Left kidney (tissue), 8 donors: ENCODE results near the gene MRPL2. TPM values are rescaled to one million over a fixed set of nuclear protein-coding genes. Genes with fewer than 3 reads are reported as not detected.
A peak's percentile ranks its signal among the peaks of the same experiment; 100 is the strongest.

ENCODE experiments used
- DNase-seq: peaks from one replicate; pipeline ENCODE4 v3.0.0-alpha.2; 2013
- long read RNA-seq, 8 donors: transcript quantifications; one replicate each; lab custom pipeline, GENCODE V29; 2026
- polyA plus RNA-seq: library from polyadenylated mRNA; unstranded; fragments of 120-200 nt; gene quantifications from one replicate; pipeline ENCODE4 v1.2.1, GENCODE V29; 2013; ENCODE audit not compliant: insufficient read length

MRPL2 gene
- 53.2 TPM for polyA plus RNA-seq
- long read RNA-seq, donor 1, transcript MRPL2-202 (7 exons, 1,588 nt) = minor isoform, 7 of 34 reads
- long read RNA-seq, donor 1, transcript MRPL2-203 (2 exons, 689 nt) = major isoform, 12 of 34 reads
- long read RNA-seq, donor 1, partial matches to known transcripts = 5 of 34 reads
- long read RNA-seq, donor 1, other reads (novel, unspliced or antisense) = 0 of 34 reads
- long read RNA-seq, donor 2, transcript MRPL2-208 (3 exons, 570 nt) = major isoform, 5 of 32 reads
- long read RNA-seq, donor 2, transcript MRPL2-202 (7 exons, 1,588 nt) = major isoform, 5 of 32 reads
- long read RNA-seq, donor 2, partial matches to known transcripts = 12 of 32 reads
- long read RNA-seq, donor 2, other reads (novel, unspliced or antisense) = 0 of 32 reads
- long read RNA-seq, donor 3, transcript MRPL2-202 (7 exons, 1,588 nt) = major isoform, 8 of 31 reads
- long read RNA-seq, donor 3, transcript MRPL2-203 (2 exons, 689 nt) = minor isoform, 5 of 31 reads
- long read RNA-seq, donor 3, transcript MRPL2-208 (3 exons, 570 nt) = minor isoform, 5 of 31 reads
- long read RNA-seq, donor 3, partial matches to known transcripts = 6 of 31 reads
- long read RNA-seq, donor 3, other reads (novel, unspliced or antisense) = 0 of 31 reads
- long read RNA-seq, donor 4, partial matches to known transcripts = 5 of 10 reads
- long read RNA-seq, donor 4, other reads (novel, unspliced or antisense) = 0 of 10 reads
- long read RNA-seq, donor 5, transcript MRPL2-208 (3 exons, 570 nt) = minor isoform, 7 of 357 reads
- long read RNA-seq, donor 5, transcript MRPL2-206 (2 exons, 428 nt) = minor isoform, 8 of 357 reads
- long read RNA-seq, donor 5, transcript MRPL2-203 (2 exons, 689 nt) = minor isoform, 5 of 357 reads
- long read RNA-seq, donor 5, transcript MRPL2-202 (7 exons, 1,588 nt) = major isoform, 18 of 357 reads
- long read RNA-seq, donor 5, partial matches to known transcripts = 319 of 357 reads
- long read RNA-seq, donor 5, other reads (novel, unspliced or antisense) = 0 of 357 reads
- long read RNA-seq, donor 6, transcript MRPL2-203 (2 exons, 689 nt) = minor isoform, 6 of 26 reads
- long read RNA-seq, donor 6, transcript MRPL2-202 (7 exons, 1,588 nt) = major isoform, 10 of 26 reads
- long read RNA-seq, donor 6, partial matches to known transcripts = 0 of 26 reads
- long read RNA-seq, donor 6, other reads (novel, unspliced or antisense) = 0 of 26 reads
- long read RNA-seq, donor 7, transcript MRPL2-203 (2 exons, 689 nt) = minor isoform, 11 of 58 reads
- long read RNA-seq, donor 7, transcript MRPL2-202 (7 exons, 1,588 nt) = major isoform, 15 of 58 reads
- long read RNA-seq, donor 7, transcript MRPL2-208 (3 exons, 570 nt) = minor isoform, 11 of 58 reads
- long read RNA-seq, donor 7, transcript MRPL2-206 (2 exons, 428 nt) = minor isoform, 9 of 58 reads
- long read RNA-seq, donor 7, partial matches to known transcripts = 8 of 58 reads
- long read RNA-seq, donor 7, other reads (novel, unspliced or antisense) = 0 of 58 reads
- long read RNA-seq, donor 8, transcript MRPL2-202 (7 exons, 1,588 nt) = major isoform, 8 of 14 reads
- long read RNA-seq, donor 8, partial matches to known transcripts = 0 of 14 reads
- long read RNA-seq, donor 8, other reads (novel, unspliced or antisense) = 0 of 14 reads

- DNase-seq = peak; percentile 99
Observed at GRCh38 chr6:43059168-43060033, at the start of gene MRPL2, which contains the start of gene KLC4. TSS of gene MRPL2 (minus strand) at chr6:43059434. CDS start at chr6:43059381, 53 bp downstream. TSS of gene KLC4 (plus strand) at chr6:43059631. CDS start at chr6:43061336, 1,705 bp downstream.

- DNase-seq = no peak
Observed at GRCh38 chr6:43107344-43108062, 48.3 kb upstream of the MRPL2 start.

GRCh38 chr6:43105538-43106222 lies 46.4 kb upstream of the MRPL2 start:
- DNase-seq = no peak

GRCh38 chr6:43103253-43103876 lies 44.1 kb upstream of the MRPL2 start:
- DNase-seq = no peak

GRCh38 chr6:43101497-43101896 lies 42.3 kb upstream of the MRPL2 start:
- peak; percentile 60 for DNase-seq

GRCh38 chr6:43097502-43097901 lies 38.3 kb upstream of the MRPL2 start:
- no peak for DNase-seq

GRCh38 chr6:43097098-43097489 lies 37.9 kb upstream of the MRPL2 start:
- DNase-seq = no peak

GRCh38 chr6:43096451-43097097 lies 37.3 kb upstream of the MRPL2 start:
- peak; percentile 48 for DNase-seq

- no peak for DNase-seq
Observed at GRCh38 chr6:43095939-43096338, 36.7 kb upstream of the MRPL2 start.

GRCh38 chr6:43093436-43094289 lies 34.4 kb upstream of the MRPL2 start:
- DNase-seq = no peak

GRCh38 chr6:43092635-43093034 lies 33.4 kb upstream of the MRPL2 start:
- DNase-seq = no peak

GRCh38 chr6:43091436-43091991 lies 32.3 kb upstream of the MRPL2 start:
- no peak for DNase-seq

- no peak for DNase-seq
Observed at GRCh38 chr6:43091020-43091419, 31.8 kb upstream of the MRPL2 start.

GRCh38 chr6:43090559-43090956 lies 31.3 kb upstream of the MRPL2 start:
- DNase-seq = peak; percentile 77

- peak; percentile 46 for DNase-seq
Observed at GRCh38 chr6:43089874-43090558, 30.8 kb upstream of the MRPL2 start.

- DNase-seq = peak; percentile 57
Observed at GRCh38 chr6:43089467-43089866, 30.2 kb upstream of the MRPL2 start.
